ENCODE measurements around the gene MTG1.

Gene MTG1

GRCh38 chr10:133445751-133446708, 52.1 kb downstream of the MTG1 start:
- TF ChIP-seq SPI1 (IDR thresholded peaks at IDR 0.05; ENCODE audit: borderline replicate concordance, low read depth): no peak
- TF ChIP-seq POLR2AphosphoS5 (IDR thresholded peaks at IDR 0.05; ENCODE audit: low read depth): no peak
- no peak for TF ChIP-seq CTCF (IDR thresholded peaks at IDR 0.05; ENCODE audit: insufficient read depth, low read length)
- no peak for TF ChIP-seq REST (IDR thresholded peaks at IDR 0.05; ENCODE audit: insufficient replicate concordance, low read depth)
- no peak for TF ChIP-seq GABPA (IDR thresholded peaks at IDR 0.05; ENCODE audit: low read depth)
- no peak overlapping the region for H3K27ac ChIP-seq (replicated peaks)
- DNase-seq (ENCODE audit: low read depth in 1 of 2, low spot score in 1 of 2): no peak
- no peaks in the 10 kb centered on the region for H3K27me3 ChIP-seq (ENCODE audit: insufficient read depth, poor library complexity, severe bottlenecking)
- no peak overlapping the region for H3K4me3 ChIP-seq (replicated peaks; ENCODE audit: insufficient read depth, low read length)

- H3K27me3 ChIP-seq (ENCODE audit: insufficient read depth, poor library complexity, severe bottlenecking): no peaks in the 10 kb centered on the region
- DNase-seq (ENCODE audit: low read depth in 1 of 2, low spot score in 1 of 2): no peak
- TF ChIP-seq SPI1 (IDR thresholded peaks at IDR 0.05; ENCODE audit: borderline replicate concordance, low read depth) (no peak), GABPA (IDR thresholded peaks at IDR 0.05; ENCODE audit: low read depth) (no peak), POLR2AphosphoS5 (IDR thresholded peaks at IDR 0.05; ENCODE audit: low read depth) (no peak), REST (IDR thresholded peaks at IDR 0.05; ENCODE audit: insufficient replicate concordance, low read depth) (no peak)
Measured at GRCh38 chr10:133446979-133447378, 53.0 kb downstream of the MTG1 start.

GRCh38 chr10:133448120-133448519, 54.2 kb downstream of the MTG1 start:
- Histone ChIP-seq H3K4me3 (replicated peaks; ENCODE audit: insufficient read depth, low read length) (no peak overlapping the region), H3K27ac (replicated peaks) (no peak overlapping the region), H3K27me3 (ENCODE audit: insufficient read depth, poor library complexity, severe bottlenecking) (no peaks in the 10 kb centered on the region)
- DNase-seq (ENCODE audit: low read depth in 1 of 2, low spot score in 1 of 2): no peak
- no peak for TF ChIP-seq POLR2AphosphoS5 (IDR thresholded peaks at IDR 0.05; ENCODE audit: low read depth)
- no peak for TF ChIP-seq GABPA (IDR thresholded peaks at IDR 0.05; ENCODE audit: low read depth)

More at GRCh38 chr10:133446979-133447378, 53.0 kb downstream of the MTG1 start:
- Histone ChIP-seq H3K4me3 (replicated peaks; ENCODE audit: insufficient read depth, low read length) (no peak overlapping the region), H3K27ac (replicated peaks) (no peak overlapping the region)

- H3K4me3 ChIP-seq (replicated peaks; ENCODE audit: insufficient read depth, low read length): no peak overlapping the region
- H3K27me3 ChIP-seq (ENCODE audit: insufficient read depth, poor library complexity, severe bottlenecking): no peaks in the 10 kb centered on the region
- no peak for TF ChIP-seq CTCF (IDR thresholded peaks at IDR 0.05; ENCODE audit: insufficient read depth, low read length)
- DNase-seq (ENCODE audit: low read depth in 1 of 2, low spot score in 1 of 2): no peak
- no peak overlapping the region for H3K27ac ChIP-seq (replicated peaks)
Measured at GRCh38 chr10:133451346-133451745, 57.4 kb downstream of the MTG1 start.

All from HL-60 (cell line).